Inflammatory macrophage treated with lipopolysaccharide for 4 hours (primary cell): ENCODE data around the gene RASGRP1.

Experiments used
- DNase-seq: peaks from one replicate; pipeline ENCODE4 v3.0.0-alpha.2; 2020

RASGRP1 gene

GRCh38 chr15:38496151-38496550 lies 68.5 kb downstream of the RASGRP1 start:
- no peak for DNase-seq

GRCh38 chr15:38490242-38490922 lies 74.2 kb downstream of the RASGRP1 start:
- DNase-seq: no peak

- DNase-seq: no peak
Observed at GRCh38 chr15:38487378-38487777, 77.2 kb downstream of the RASGRP1 start.

- peak; percentile 83 for DNase-seq
Observed at GRCh38 chr15:38486936-38487335, 77.7 kb downstream of the RASGRP1 start.

GRCh38 chr15:38482572-38482971 lies 82.0 kb downstream of the RASGRP1 start:
- peak; percentile 11 for DNase-seq

GRCh38 chr15:38481761-38482160 lies 82.9 kb downstream of the RASGRP1 start:
- no peak for DNase-seq

GRCh38 chr15:38481113-38481512 lies 83.5 kb downstream of the RASGRP1 start:
- no peak for DNase-seq

- DNase-seq: peak; percentile 80
Observed at GRCh38 chr15:38479756-38480155, 84.9 kb downstream of the RASGRP1 start.

- DNase-seq: no peak
Observed at GRCh38 chr15:38479266-38479665, 85.3 kb downstream of the RASGRP1 start.

- no peak for DNase-seq
Observed at GRCh38 chr15:38477637-38478036, 87.0 kb downstream of the RASGRP1 start.

- no peak for DNase-seq
Observed at GRCh38 chr15:38476120-38476519, 88.5 kb downstream of the RASGRP1 start.

GRCh38 chr15:38475361-38475760 lies 89.3 kb downstream of the RASGRP1 start:
- DNase-seq: no peak

GRCh38 chr15:38474155-38474757 lies 90.4 kb downstream of the RASGRP1 start:
- peak; percentile 74 for DNase-seq

GRCh38 chr15:38471974-38472373 lies 92.6 kb downstream of the RASGRP1 start:
- DNase-seq: no peak

- no peak for DNase-seq
Observed at GRCh38 chr15:38470816-38471215, 93.8 kb downstream of the RASGRP1 start.

- no peak for DNase-seq
Observed at GRCh38 chr15:38464675-38465074, 99.9 kb downstream of the RASGRP1 start.

- no peak for DNase-seq
Observed at GRCh38 chr15:38463893-38464292, 100.7 kb downstream of the RASGRP1 start.

- DNase-seq: peak; percentile 80
Observed at GRCh38 chr15:38461066-38461833, 103.4 kb downstream of the RASGRP1 start.

GRCh38 chr15:38460543-38460942 lies 104.1 kb downstream of the RASGRP1 start:
- DNase-seq: no peak

GRCh38 chr15:38459480-38459879 lies 105.1 kb downstream of the RASGRP1 start:
- no peak for DNase-seq

- DNase-seq: no peak
Observed at GRCh38 chr15:38458646-38459045, 106.0 kb downstream of the RASGRP1 start.

- no peak for DNase-seq
Observed at GRCh38 chr15:38455092-38455491, 109.5 kb downstream of the RASGRP1 start.

- no peak for DNase-seq
Observed at GRCh38 chr15:38454696-38455090, 109.9 kb downstream of the RASGRP1 start.
